ENCODE measurements around the gene NTN5. TPM values are rescaled to one million over a fixed set of nuclear protein-coding genes. Genes with fewer than 3 reads are reported as not detected.
A peak's percentile ranks its signal among the peaks of the same experiment; 100 is the strongest.
"Not testable (repeated sequence)": the region's sequence is repeated elsewhere in the genome, so short reads cannot be mapped to it uniquely, and the experiment has no call there.

Gene NTN5
- total and polyA plus RNA-seq, 8 donors = 1.3 TPM; not detected in 7

DNA sequence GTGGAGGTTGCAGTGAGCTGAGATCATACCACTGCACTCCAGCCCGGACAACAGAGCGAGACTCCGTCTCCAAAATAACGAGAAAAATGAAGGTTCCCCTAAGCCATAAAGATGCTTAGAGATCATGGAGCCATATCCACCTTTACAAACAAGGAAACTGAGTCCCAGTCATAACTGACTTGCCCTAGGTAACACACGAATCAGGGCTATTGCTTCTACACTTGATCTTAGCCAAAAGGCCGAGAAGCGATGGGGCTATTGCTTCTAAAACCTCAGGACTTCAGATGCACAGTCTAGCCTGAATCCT lies 38.8 kb downstream of the NTN5 start:
- no peak for TF ChIP-seq POLR2AphosphoS5 (IDR thresholded peaks at IDR 0.05)
- Histone ChIP-seq H3K27me3 (no peaks in the 10 kb centered on the region), H3K9me3 (no peaks in the 10 kb centered on the region), H3K36me3 (peaks cover 0 to 26% (median 12%) of the 10 kb centered on the region in 4 donors), H3K27ac (peak overlapping the region; percentile 3 to 98 (median 93)), H3K4me1 (peaks cover 71 to 90% (median 88%) of the 10 kb centered on the region in 4 donors), H3K4me3 (peak overlapping the region; percentile 22 to 81 (median 70))
- no peak for DNase-seq
- WGBS, 5 donors = 36 to 45% (median 44%) methylated on average over 7 of the region's 7 CpGs
- intact Hi-C loops (cut with DNase I; ENCODE audit: low total_unique reads) = no loop called here

DNA sequence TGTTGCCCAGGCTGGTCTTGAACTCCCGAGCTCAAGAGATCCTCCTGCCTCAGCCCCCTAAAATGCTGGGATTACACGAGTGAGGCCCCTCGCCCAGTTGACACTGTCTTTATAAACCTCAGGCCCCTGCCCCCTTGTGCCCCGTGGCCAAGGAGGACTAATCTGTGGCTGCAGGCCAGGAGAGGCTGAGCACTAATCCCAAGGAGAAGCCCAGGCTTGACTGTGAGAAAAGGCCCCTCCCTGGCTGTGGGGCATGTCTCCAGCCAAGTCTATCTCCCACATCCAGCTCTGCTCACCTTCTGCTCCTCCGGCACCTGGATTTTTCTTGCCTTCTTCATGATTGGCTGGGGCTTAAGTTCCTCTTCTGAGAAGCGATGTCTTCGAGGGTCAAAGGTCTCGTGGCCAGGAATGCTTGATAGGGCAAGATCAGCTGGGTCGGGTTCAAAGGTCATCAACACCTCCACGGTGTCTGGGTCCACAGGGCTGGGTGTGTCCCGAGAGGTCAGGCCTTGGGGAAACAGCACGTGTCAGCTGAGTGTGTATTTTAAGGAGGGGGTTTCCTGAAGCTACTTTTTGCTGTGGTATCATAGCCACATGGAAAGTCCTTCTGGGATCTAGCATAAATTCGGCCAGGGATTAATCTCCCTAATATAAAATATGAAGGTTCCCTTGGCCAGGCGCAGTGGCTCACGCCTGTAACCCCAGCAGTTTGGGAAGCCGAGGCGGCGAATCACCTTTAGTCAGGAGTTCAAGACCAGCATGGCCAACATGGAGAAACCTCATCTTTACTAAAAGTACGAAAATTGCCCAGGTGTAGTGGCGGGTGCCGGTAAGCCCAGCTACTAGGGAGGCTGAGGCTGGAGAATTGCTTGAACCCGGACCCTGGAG lies 39.4 kb downstream of the NTN5 start:
- Histone ChIP-seq H3K4me3 (peak overlapping the region in 3 of 4 donors; percentile 62 to 81 (median 77)), H3K9me3 (no peaks in the 10 kb centered on the region), H3K27ac (peak overlapping the region; percentile 3 to 98 (median 93)), H3K27me3 (no peaks in the 10 kb centered on the region), H3K36me3 (peaks cover 0 to 31% (median 15%) of the 10 kb centered on the region in 4 donors), H3K4me1 (peaks cover 65 to 90% (median 86%) of the 10 kb centered on the region in 4 donors)
- WGBS, 5 donors = 54 to 60% (median 56%) methylated on average over 22 of the region's 22 CpGs
- TF ChIP-seq POLR2A (IDR thresholded peaks at IDR 0.05) = no peak
- TF ChIP-seq, protein P1, sequence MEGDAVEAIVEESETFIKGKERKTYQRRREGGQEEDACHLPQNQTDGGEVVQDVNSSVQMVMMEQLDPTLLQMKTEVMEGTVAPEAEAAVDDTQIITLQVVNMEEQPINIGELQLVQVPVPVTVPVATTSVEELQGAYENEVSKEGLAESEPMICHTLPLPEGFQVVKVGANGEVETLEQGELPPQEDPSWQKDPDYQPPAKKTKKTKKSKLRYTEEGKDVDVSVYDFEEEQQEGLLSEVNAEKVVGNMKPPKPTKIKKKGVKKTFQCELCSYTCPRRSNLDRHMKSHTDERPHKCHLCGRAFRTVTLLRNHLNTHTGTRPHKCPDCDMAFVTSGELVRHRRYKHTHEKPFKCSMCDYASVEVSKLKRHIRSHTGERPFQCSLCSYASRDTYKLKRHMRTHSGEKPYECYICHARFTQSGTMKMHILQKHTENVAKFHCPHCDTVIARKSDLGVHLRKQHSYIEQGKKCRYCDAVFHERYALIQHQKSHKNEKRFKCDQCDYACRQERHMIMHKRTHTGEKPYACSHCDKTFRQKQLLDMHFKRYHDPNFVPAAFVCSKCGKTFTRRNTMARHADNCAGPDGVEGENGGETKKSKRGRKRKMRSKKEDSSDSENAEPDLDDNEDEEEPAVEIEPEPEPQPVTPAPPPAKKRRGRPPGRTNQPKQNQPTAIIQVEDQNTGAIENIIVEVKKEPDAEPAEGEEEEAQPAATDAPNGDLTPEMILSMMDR (IDR thresholded peaks at IDR 0.05) = no peak
- no peak for TF ChIP-seq EP300 (IDR thresholded peaks at IDR 0.05)
- TF ChIP-seq POLR2AphosphoS5 (IDR thresholded peaks at IDR 0.05) = no peak
- intact Hi-C loops (cut with DNase I; ENCODE audit: low total_unique reads) = no loop called here
- peak in 1 of 2 donors; percentile 47 for DNase-seq

DNA sequence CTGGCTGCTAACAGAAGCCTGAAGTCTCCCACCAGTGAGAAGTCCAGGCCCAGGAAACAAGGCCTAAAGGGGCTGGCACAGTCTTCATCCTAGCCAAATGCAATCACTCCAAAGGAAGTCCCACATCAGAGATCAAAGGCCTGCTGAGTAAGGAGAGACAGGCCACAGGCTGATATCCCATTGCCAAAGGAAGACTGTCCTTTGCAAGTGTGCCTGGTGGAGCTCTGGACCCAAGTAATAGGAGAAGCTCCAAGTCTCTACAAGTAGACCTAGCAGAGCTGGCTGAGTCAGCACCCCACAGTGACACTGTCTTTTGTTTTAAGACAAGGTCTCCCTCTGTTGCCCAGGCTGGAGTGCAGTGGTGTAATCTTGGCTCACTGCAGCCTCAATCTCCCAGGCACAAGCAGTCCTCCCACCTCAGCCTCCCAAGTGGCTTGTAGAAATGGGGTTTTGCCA lies 40.1 kb downstream of the NTN5 start:
- H3K4me3 ChIP-seq = no peak overlapping the region
- H3K27me3 ChIP-seq = no peaks in the 10 kb centered on the region
- no peaks in the 10 kb centered on the region for H3K9me3 ChIP-seq
- no peak for DNase-seq
- H3K36me3 ChIP-seq = peaks cover 0 to 31% (median 18%) of the 10 kb centered on the region in 4 donors
- TF ChIP-seq, protein P1 (IDR thresholded peaks at IDR 0.05) = no peak
- TF ChIP-seq POLR2AphosphoS5 (IDR thresholded peaks at IDR 0.05) (no peak), POLR2A (IDR thresholded peaks at IDR 0.05) (no peak), EP300 (IDR thresholded peaks at IDR 0.05) (no peak)
- H3K4me1 ChIP-seq = peaks cover 64 to 95% (median 86%) of the 10 kb centered on the region in 4 donors
- peak overlapping the region; percentile 3 to 98 (median 93) for H3K27ac ChIP-seq
- intact Hi-C loops (cut with DNase I; ENCODE audit: low total_unique reads) = no loop called here

DNA sequence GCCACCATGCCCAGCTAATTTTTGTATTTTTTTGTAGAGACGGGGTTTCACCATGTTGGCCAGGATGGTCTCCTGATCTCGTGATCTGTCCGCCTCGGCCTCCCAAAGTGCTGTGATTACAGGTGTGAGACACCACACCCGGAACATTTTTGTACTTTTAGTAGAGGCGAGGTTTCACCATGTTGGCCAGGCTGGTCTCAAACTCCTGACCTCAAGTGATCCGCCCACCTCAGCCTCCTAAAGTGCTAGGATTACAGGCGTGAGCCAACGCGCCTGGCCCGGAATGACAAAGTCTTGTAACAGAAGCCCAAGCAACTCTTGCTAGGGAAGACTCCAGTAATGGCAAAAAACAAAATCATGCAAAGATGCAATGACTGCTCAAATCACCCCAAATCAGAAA lies 40.5 kb downstream of the NTN5 start:
- DNase-seq; H3K27me3 ChIP-seq; H3K9me3 ChIP-seq; intact Hi-C loops (cut with DNase I; ENCODE audit: low total_unique reads); H3K4me3 ChIP-seq: not testable (repeated sequence)
- Histone ChIP-seq H3K36me3 (peaks cover 0 to 33% (median 19%) of the 10 kb centered on the region in 4 donors), H3K4me1 (peaks cover 64 to 99% (median 89%) of the 10 kb centered on the region in 4 donors), H3K27ac (peak overlapping the region in 4 of 5 donors; percentile 90 to 98 (median 96))
- 78 to 88% (median 87%) methylated on average over 11 of the region's 11 CpGs for WGBS, 5 donors

DNA sequence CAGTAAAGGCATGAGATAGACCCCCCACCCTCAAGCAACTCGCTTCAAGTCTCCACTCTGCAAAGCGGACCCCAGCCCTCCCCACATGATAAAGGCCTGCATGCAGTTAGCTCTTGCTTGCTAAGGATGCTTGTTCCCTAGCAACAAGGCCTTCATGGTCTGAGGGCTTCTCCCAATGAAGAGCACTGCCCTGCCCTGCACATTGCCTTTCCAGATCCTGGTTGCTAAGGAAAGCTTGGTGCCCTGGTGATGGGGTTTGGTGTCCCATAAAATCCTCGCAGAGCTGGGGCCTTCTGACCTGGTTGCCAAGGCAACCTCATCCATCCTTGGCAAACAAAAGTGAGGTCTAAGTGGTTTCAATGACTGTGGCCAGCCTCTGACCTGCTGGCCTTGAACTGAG lies 41.6 kb downstream of the NTN5 start:
- peaks cover 0 to 42% (median 21%) of the 10 kb centered on the region in 4 donors for H3K36me3 ChIP-seq
- no peaks in the 10 kb centered on the region for H3K27me3 ChIP-seq
- no peaks in the 10 kb centered on the region for H3K9me3 ChIP-seq
- WGBS, 5 donors = 38 to 78% (median 55%) methylated on average over 3 of the region's 3 CpGs
- H3K4me1 ChIP-seq = peaks cover 56 to 98% (median 84%) of the 10 kb centered on the region in 4 donors
- intact Hi-C loops (cut with DNase I; ENCODE audit: low total_unique reads) = no loop called here
- peak in 1 of 2 donors; percentile 48 for DNase-seq
- TF ChIP-seq, protein P1 (IDR thresholded peaks at IDR 0.05) = no peak
- no peak for TF ChIP-seq POLR2AphosphoS5 (IDR thresholded peaks at IDR 0.05)
- no peak for TF ChIP-seq EP300 (IDR thresholded peaks at IDR 0.05)
- TF ChIP-seq POLR2A (IDR thresholded peaks at IDR 0.05) = no peak
- H3K4me3 ChIP-seq = peak overlapping the region in 2 of 4 donors; percentile 15 to 31
- peak overlapping the region; percentile 85 to 98 (median 93) for H3K27ac ChIP-seq
